ENCODE data around the gene PAFAH1B2.
"Not testable (repeated sequence)": the region's sequence is repeated elsewhere in the genome, so short reads cannot be mapped to it uniquely, and the experiment has no call there.

The PAFAH1B2 gene

DNA sequence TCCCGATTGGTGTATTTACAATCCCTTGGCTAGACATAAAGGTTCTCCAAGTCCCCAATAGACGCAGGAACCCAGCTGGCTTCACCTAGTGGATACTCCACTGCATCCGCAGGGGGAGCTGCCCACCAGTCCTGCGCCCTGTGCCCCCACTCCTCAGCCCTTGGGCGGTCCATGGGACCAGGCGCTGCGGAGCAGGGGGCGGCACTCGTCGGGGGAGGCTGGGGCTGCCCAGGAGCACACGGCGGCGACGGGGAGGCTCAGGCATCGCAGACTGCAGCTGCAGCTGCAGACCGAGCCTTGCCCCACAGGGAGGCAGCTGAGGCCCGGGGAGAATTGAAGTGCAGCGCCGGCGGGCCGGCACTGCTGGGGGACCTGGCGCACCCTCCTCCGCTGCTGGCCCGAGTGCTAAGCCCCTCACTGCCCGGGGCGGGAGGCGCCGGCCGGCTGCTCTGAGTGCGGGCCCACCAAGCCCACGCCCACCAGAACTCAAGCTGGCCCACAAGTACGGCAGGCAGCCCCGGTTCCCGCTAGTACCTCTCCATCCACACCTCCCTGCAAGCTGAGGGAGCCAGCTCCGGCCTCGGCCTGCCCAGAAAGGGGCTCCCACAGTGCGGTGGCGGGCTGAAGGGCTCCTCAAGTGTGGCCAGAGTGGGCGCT lies 33.7 kb upstream of the PAFAH1B2 start:
- DNase-seq, result no peak
- H3K27ac Mint-ChIP-seq, result no peak overlapping the region
- no peaks in the 10 kb centered on the region for H3K27me3 Mint-ChIP-seq
- ATAC-seq (replicated peaks), result no peak
- H3K9me3 Mint-ChIP-seq, result no peaks in the 10 kb centered on the region
- no peaks in the 10 kb centered on the region for H3K36me3 Mint-ChIP-seq (ENCODE audit: insufficient read depth)
- H3K4me3 Mint-ChIP-seq, result no peak overlapping the region
- peaks cover 0 to 4% of the 10 kb centered on the region in 2 donors for H3K4me1 Mint-ChIP-seq (ENCODE audit: low read depth in 2 of 2)

- H3K27me3 Mint-ChIP-seq; H3K27ac Mint-ChIP-seq; H3K36me3 Mint-ChIP-seq (ENCODE audit: insufficient read depth); H3K9me3 Mint-ChIP-seq; H3K4me3 Mint-ChIP-seq; DNase-seq; ATAC-seq (replicated peaks); H3K4me1 Mint-ChIP-seq (ENCODE audit: low read depth in 2 of 2): not testable (repeated sequence)
Measured at GRCh38 chr11:117112497-117112896, 31.6 kb upstream of the PAFAH1B2 start.

DNA sequence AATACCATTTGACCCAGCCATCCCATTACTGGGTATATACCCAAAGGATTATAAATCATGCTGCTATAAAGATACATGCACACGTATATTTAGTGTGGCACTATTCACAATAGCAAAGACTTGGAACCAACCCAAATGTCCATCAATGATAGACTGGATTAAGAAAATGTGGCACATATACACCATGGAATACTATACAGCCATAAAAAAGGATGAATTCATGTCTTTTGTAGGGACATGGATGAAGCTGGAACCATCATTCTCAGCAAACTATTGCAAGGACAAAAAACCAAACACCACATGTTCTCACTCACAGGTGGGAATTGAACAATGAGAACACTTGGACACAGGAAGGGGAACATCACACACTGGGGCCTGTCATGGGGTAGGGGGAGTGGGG lies 31.1 kb upstream of the PAFAH1B2 start:
- not testable (repeated sequence) for H3K9me3 Mint-ChIP-seq; H3K36me3 Mint-ChIP-seq (ENCODE audit: insufficient read depth); H3K27me3 Mint-ChIP-seq; ATAC-seq (replicated peaks); H3K4me1 Mint-ChIP-seq (ENCODE audit: low read depth in 2 of 2); DNase-seq; H3K27ac Mint-ChIP-seq; H3K4me3 Mint-ChIP-seq

DNA sequence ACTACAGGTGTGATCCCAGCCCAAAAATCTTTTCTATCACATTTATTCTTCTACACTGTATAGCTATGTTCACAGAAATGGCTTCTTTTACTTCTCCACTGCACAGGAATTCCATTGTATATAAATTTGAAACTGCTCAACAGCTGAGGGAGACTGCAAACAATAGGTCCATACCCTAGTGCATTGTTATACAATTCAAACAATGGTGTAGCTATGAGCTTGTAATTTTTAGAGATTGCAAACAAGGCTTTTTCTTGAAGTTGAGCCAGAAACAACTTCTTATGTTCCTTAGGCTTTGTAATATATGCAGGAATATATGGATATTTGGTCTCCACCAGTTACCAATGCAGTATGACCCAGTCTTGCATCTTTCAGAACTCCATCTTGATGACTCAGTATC lies 26.4 kb upstream of the PAFAH1B2 start:
- DNase-seq (no peak), ATAC-seq (replicated peaks) (no peak)
- Mint-ChIP-seq H3K4me3 (no peak overlapping the region), H3K9me3 (no peaks in the 10 kb centered on the region), H3K4me1 (ENCODE audit: low read depth in 2 of 2) (no peaks in the 10 kb centered on the region), H3K27me3 (peaks cover 0 to 1% of the 10 kb centered on the region in 2 donors), H3K27ac (no peak overlapping the region), H3K36me3 (ENCODE audit: insufficient read depth) (peaks cover 3% of the 10 kb centered on the region)

DNA sequence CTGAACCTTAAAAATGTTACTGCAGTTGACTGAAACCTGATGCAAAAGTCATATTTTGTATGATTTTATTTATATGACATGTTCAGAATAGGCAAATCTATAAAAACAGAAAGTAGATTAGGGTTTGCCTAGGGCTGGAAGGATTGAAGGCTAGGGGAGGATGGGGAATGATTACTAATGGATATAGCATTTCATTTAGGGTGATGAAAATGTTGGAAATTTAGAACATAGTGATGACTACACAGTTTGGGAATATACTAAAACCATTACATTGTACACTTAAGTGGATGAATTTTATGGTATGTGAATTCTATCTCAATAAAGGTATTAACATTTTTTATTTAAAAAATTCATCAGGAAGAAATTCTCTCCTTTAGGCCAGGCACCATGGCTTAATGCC lies 22.9 kb upstream of the PAFAH1B2 start:
- peaks cover 3% of the 10 kb centered on the region for H3K36me3 Mint-ChIP-seq (ENCODE audit: insufficient read depth)
- no peak overlapping the region for H3K4me3 Mint-ChIP-seq
- DNase-seq (no peak), ATAC-seq (replicated peaks) (no peak)
- H3K4me1 Mint-ChIP-seq (ENCODE audit: low read depth in 2 of 2), result no peaks in the 10 kb centered on the region
- H3K27ac Mint-ChIP-seq, result no peak overlapping the region
- peaks cover 0 to 18% of the 10 kb centered on the region in 2 donors for H3K27me3 Mint-ChIP-seq
- H3K9me3 Mint-ChIP-seq, result no peaks in the 10 kb centered on the region

DNA sequence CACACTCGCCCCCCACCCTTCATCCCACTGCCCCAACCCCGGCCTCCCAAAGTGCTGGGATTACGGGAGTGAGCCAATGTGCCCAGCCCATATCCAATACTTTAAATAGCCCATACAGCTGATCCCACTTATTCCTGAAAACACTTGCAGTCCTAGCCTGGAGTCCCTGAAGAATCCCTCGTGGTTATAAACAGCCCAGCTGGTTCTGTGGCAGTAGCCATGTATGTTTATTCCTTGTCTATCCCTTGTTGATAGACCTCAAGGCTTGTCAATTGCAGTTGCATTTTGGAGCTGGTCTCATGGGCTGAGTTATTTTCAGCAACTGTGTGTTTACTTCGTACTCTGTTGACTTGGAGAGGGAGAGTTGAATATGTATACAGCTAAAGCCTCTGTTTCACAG lies 21.5 kb upstream of the PAFAH1B2 start:
- Mint-ChIP-seq H3K36me3 (ENCODE audit: insufficient read depth) (peaks cover 3% of the 10 kb centered on the region), H3K4me3 (no peak overlapping the region), H3K27ac (no peak overlapping the region), H3K9me3 (no peaks in the 10 kb centered on the region), H3K27me3 (peaks cover 0 to 18% of the 10 kb centered on the region in 2 donors), H3K4me1 (ENCODE audit: low read depth in 2 of 2) (no peaks in the 10 kb centered on the region)
- no peak for DNase-seq
- ATAC-seq (replicated peaks), result no peak

- DNase-seq (no peak), ATAC-seq (replicated peaks) (no peak)
- H3K9me3 Mint-ChIP-seq, result no peaks in the 10 kb centered on the region
- H3K4me1 Mint-ChIP-seq (ENCODE audit: low read depth in 2 of 2), result no peaks in the 10 kb centered on the region
- H3K36me3 Mint-ChIP-seq (ENCODE audit: insufficient read depth), result no peaks in the 10 kb centered on the region
- H3K4me3 Mint-ChIP-seq, result no peak overlapping the region
- no peak overlapping the region for H3K27ac Mint-ChIP-seq
- peaks cover 0 to 18% of the 10 kb centered on the region in 2 donors for H3K27me3 Mint-ChIP-seq
Measured at GRCh38 chr11:117126223-117126965, 17.7 kb upstream of the PAFAH1B2 start.

- Mint-ChIP-seq H3K9me3 (no peaks in the 10 kb centered on the region), H3K4me3 (no peak overlapping the region), H3K4me1 (ENCODE audit: low read depth in 2 of 2) (no peaks in the 10 kb centered on the region)
Measured at GRCh38 chr11:117127171-117127901, 16.8 kb upstream of the PAFAH1B2 start.

DNA sequence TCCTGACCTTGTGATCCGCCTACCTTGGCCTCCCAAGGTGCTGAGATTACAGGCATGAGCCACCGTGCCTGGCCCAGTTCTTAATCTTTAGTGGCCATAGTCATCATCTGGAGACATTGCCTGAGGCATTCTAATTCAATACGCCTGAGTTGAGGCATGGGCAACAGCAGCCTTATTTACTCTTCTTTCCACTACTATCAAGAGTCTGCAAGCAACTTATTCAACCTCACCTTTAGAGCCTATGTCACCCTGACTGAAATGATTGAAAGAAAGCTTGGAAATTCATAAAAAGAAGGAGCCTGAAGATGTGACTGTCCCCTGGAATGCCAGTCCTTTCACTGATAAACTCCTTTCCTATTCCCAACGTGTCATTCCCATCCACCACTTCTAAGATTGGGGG lies 15.8 kb upstream of the PAFAH1B2 start:
- Mint-ChIP-seq H3K27me3 (peaks cover 0 to 10% of the 10 kb centered on the region in 2 donors), H3K36me3 (ENCODE audit: insufficient read depth) (no peaks in the 10 kb centered on the region), H3K4me3 (no peak overlapping the region), H3K4me1 (ENCODE audit: low read depth in 2 of 2) (peaks cover 0 to 3% of the 10 kb centered on the region in 2 donors), H3K27ac (no peak overlapping the region), H3K9me3 (no peaks in the 10 kb centered on the region)
- no peak for ATAC-seq (replicated peaks)
- DNase-seq, result no peak

More at GRCh38 chr11:117127171-117127901, 16.8 kb upstream of the PAFAH1B2 start:
- DNase-seq (no peak), ATAC-seq (replicated peaks) (no peak)
- Mint-ChIP-seq H3K27ac (no peak overlapping the region), H3K27me3 (peaks cover 0 to 18% of the 10 kb centered on the region in 2 donors), H3K36me3 (ENCODE audit: insufficient read depth) (no peaks in the 10 kb centered on the region)

GRCh38 chr11:117130396-117130795 lies 13.7 kb upstream of the PAFAH1B2 start:
- not testable (repeated sequence) for H3K36me3 Mint-ChIP-seq (ENCODE audit: insufficient read depth); DNase-seq; H3K4me3 Mint-ChIP-seq; ATAC-seq (replicated peaks); H3K4me1 Mint-ChIP-seq (ENCODE audit: low read depth in 2 of 2); H3K9me3 Mint-ChIP-seq; H3K27ac Mint-ChIP-seq; H3K27me3 Mint-ChIP-seq

DNA sequence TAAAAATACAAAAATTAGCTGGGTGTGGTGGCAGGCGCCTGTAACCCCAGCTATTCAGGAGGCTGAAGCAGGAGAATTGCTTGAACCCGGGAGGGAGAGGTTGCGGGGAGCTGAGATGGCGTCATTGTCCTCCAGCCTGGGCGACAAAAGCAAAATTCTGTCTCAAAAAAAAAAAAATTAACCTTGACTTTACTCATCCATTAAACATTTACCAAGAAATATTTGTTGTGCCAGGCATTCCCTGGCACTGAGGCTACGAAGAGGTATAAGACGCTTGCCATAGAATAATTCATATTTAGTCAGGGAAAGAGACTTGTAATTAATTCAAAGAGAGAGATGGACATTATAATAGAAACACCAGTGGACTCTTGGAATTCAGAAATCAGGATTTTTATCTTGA lies 13.2 kb upstream of the PAFAH1B2 start:
- ATAC-seq (replicated peaks) (no peak), DNase-seq (no peak)
- no peak overlapping the region for H3K4me3 Mint-ChIP-seq
- no peaks in the 10 kb centered on the region for H3K36me3 Mint-ChIP-seq (ENCODE audit: insufficient read depth)
- no peaks in the 10 kb centered on the region for H3K9me3 Mint-ChIP-seq
- H3K27ac Mint-ChIP-seq, result no peak overlapping the region
- H3K4me1 Mint-ChIP-seq (ENCODE audit: low read depth in 2 of 2), result peaks cover 0 to 3% of the 10 kb centered on the region in 2 donors
- no peaks in the 10 kb centered on the region for H3K27me3 Mint-ChIP-seq

DNA sequence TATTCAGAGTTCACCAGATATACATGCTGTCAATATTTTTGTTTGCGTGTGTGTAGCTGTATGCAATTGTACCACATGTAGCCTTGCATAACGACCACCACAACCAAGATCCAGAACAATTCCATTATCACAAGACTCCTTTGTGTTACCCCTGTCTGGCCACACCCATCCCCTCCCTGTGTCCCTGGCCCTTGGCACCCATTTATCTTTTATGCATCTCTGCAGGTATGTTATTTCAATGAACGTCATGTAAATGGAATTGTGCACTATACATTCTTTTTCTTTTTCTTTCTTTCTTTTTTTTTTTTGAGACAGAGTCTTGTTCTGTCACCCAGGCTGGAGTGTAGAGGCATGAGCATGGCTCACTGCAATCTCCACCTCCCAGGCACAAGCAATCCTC lies 9.7 kb upstream of the PAFAH1B2 start:
- ATAC-seq (replicated peaks), result no peak
- no peak for DNase-seq
- H3K27ac Mint-ChIP-seq, result no peak overlapping the region
- H3K36me3 Mint-ChIP-seq (ENCODE audit: insufficient read depth), result no peaks in the 10 kb centered on the region
- no peak overlapping the region for H3K4me3 Mint-ChIP-seq
- H3K9me3 Mint-ChIP-seq, result no peaks in the 10 kb centered on the region
- peaks cover 0 to 3% of the 10 kb centered on the region in 2 donors for H3K4me1 Mint-ChIP-seq (ENCODE audit: low read depth in 2 of 2)
- peaks cover 4 to 5% of the 10 kb centered on the region in 2 donors for H3K27me3 Mint-ChIP-seq

DNA sequence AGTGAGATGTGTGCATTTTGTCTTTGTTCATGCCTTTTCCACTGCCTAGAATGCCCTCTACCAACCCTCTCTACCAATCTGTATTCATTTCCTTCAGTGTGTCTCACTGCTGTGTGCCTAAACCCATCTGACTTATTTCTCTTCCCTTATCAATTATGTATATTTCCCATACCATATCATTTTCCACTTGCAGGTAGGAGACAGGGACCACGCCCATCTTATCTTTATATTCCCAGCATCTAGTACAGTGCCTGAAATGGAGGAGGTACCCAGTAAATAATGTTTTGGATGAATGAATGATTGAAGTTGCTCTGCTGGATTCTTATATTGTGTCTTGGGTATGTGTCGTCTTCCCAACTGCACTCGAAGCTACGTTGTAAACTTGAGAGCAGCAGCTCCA lies 9.1 kb upstream of the PAFAH1B2 start:
- not testable (repeated sequence) for H3K27ac Mint-ChIP-seq; H3K9me3 Mint-ChIP-seq; H3K4me3 Mint-ChIP-seq; H3K36me3 Mint-ChIP-seq (ENCODE audit: insufficient read depth); DNase-seq; H3K4me1 Mint-ChIP-seq (ENCODE audit: low read depth in 2 of 2); ATAC-seq (replicated peaks)
- H3K27me3 Mint-ChIP-seq, result peaks cover 10 to 11% of the 10 kb centered on the region in 2 donors
